HepG2 (cell line): Measurements from ENCODE around the gene RILP. TPM values are rescaled to one million over a fixed set of nuclear protein-coding genes. Genes with fewer than 3 reads are reported as not detected.

Experiments used
- ARNT2 ChIP-seq: sonication (generic); formaldehyde crosslinking; IDR thresholded peaks from 2 replicates; pipeline ENCODE4 v1.8.0; 2022; ENCODE audit warnings: mild to moderate bottlenecking, low read depth, missing genetic modification reagents, moderate library complexity
- ATF7-NPFF ChIP-seq: sonication (generic); formaldehyde crosslinking; IDR thresholded peaks from 2 replicates; pipeline ENCODE4 v1.8.1; 2023; ENCODE audit warnings: mild to moderate bottlenecking, low read depth, missing genetic modification reagents, moderate library complexity
- DNMT3B ChIP-seq: conservative IDR thresholded peaks from 2 replicates; pipeline ENCODE4 v1.6.1; 2016; ENCODE audit warnings: missing biosample characterization, control low read depth
- DPF2 ChIP-seq: sonication (generic); formaldehyde crosslinking; IDR thresholded peaks from 2 replicates; pipeline ENCODE4 v1.4.0; 2020; ENCODE audit warnings: mild to moderate bottlenecking, low read depth, missing genetic modification reagents, borderline replicate concordance
- HNRNPL ChIP-seq: fragments of 200-400 bp; formaldehyde crosslinking; IDR thresholded peaks from 2 replicates; pipeline ENCODE4 v1.6.1; 2017; ENCODE audit warnings: mild to moderate bottlenecking, low read depth, low read length
- HOXD1 ChIP-seq: sonication (generic); formaldehyde crosslinking; IDR thresholded peaks from 2 replicates; pipeline ENCODE4 v1.5.0; 2020; ENCODE audit warnings: missing genetic modification reagents
- JUN ChIP-seq: sonication (generic); formaldehyde crosslinking; IDR thresholded peaks from 2 replicates; pipeline ENCODE4 v1.4.0; 2020; ENCODE audit warnings: mild to moderate bottlenecking, missing genetic modification reagents
- MAF1 ChIP-seq: sonication (generic); formaldehyde crosslinking; IDR thresholded peaks from 2 replicates; pipeline ENCODE4 v1.5.0; 2020; ENCODE audit warnings: missing genetic modification reagents, borderline replicate concordance
- PHB2 ChIP-seq: fragments of 450-650 bp; IDR thresholded peaks from 2 replicates; pipeline ENCODE4 v1.6.1; 2018; ENCODE audit not compliant: partially characterized antibody
- SALL1 ChIP-seq: sonication (generic); formaldehyde crosslinking; IDR thresholded peaks from 2 replicates; pipeline ENCODE4 v1.8.0; 2022; ENCODE audit warnings: mild to moderate bottlenecking, missing genetic modification reagents
- TAF15 ChIP-seq: fragments of 200-400 bp; formaldehyde crosslinking; IDR thresholded peaks from one replicate; pipeline ENCODE4 v1.6.1; 2018; ENCODE audit warnings: mild to moderate bottlenecking, low read depth, low read length; ENCODE audit not compliant: poor library complexity, severe bottlenecking
- TIGD3 ChIP-seq: sonication (generic); formaldehyde crosslinking; IDR thresholded peaks from 2 replicates; pipeline ENCODE4 v1.5.1; 2020; ENCODE audit warnings: mild to moderate bottlenecking, missing genetic modification reagents, borderline replicate concordance
- ZBTB38 ChIP-seq: sonication (generic); formaldehyde crosslinking; IDR thresholded peaks from 2 replicates; pipeline ENCODE4 v1.5.1; 2020; ENCODE audit warnings: mild to moderate bottlenecking, missing genetic modification reagents
- ZBTB43 ChIP-seq: sonication (generic); formaldehyde crosslinking; conservative IDR thresholded peaks from 2 replicates; pipeline ENCODE4 v1.4.0; 2020; ENCODE audit warnings: missing genetic modification reagents
- ZFP1 ChIP-seq: IDR thresholded peaks from 2 replicates; pipeline ENCODE4 v1.6.1; 2016
- ZMYM3 ChIP-seq: sonication (generic); formaldehyde crosslinking; IDR thresholded peaks from 2 replicates; pipeline ENCODE4 v1.5.1; 2020; ENCODE audit warnings: mild to moderate bottlenecking, missing genetic modification reagents
- ZMYM4 ChIP-seq: sonication (generic); formaldehyde crosslinking; IDR thresholded peaks from 2 replicates; pipeline ENCODE4 v1.8.1; 2023; ENCODE audit warnings: mild to moderate bottlenecking, missing genetic modification reagents
- ZNF263 ChIP-seq: sonication (generic); formaldehyde crosslinking; IDR thresholded peaks from 2 replicates; pipeline ENCODE4 v1.4.0; 2020; ENCODE audit warnings: missing genetic modification reagents
- ZNF264 ChIP-seq: sonication (generic); formaldehyde crosslinking; IDR thresholded peaks from 2 replicates; pipeline ENCODE4 v1.4.0; 2020; ENCODE audit warnings: missing genetic modification reagents
- ZNF33B ChIP-seq: sonication (generic); formaldehyde crosslinking; IDR thresholded peaks from 2 replicates; pipeline ENCODE4 v1.5.1; 2020; ENCODE audit warnings: mild to moderate bottlenecking, missing genetic modification reagents
- ZNF530 ChIP-seq: sonication (generic); formaldehyde crosslinking; IDR thresholded peaks from 2 replicates; pipeline ENCODE4 v1.5.0; 2020; ENCODE audit warnings: low read depth, mild to moderate bottlenecking, missing genetic modification reagents
- ZNF574 ChIP-seq: sonication (generic); formaldehyde crosslinking; IDR thresholded peaks from 2 replicates; pipeline ENCODE4 v1.4.0; 2020; ENCODE audit warnings: missing genetic modification reagents
- ZNF776 ChIP-seq: sonication (generic); formaldehyde crosslinking; IDR thresholded peaks from 2 replicates; pipeline ENCODE4 v1.4.0; 2020; ENCODE audit warnings: mild to moderate bottlenecking, missing genetic modification reagents
- ZNF883 ChIP-seq: sonication (generic); formaldehyde crosslinking; IDR thresholded peaks from 2 replicates; pipeline ENCODE4 v1.5.1; 2020; ENCODE audit warnings: mild to moderate bottlenecking, missing genetic modification reagents; ENCODE audit errors: not compliant biosample characterization
- polyA plus RNA-seq, 8 experiments: library from polyadenylated mRNA; depleted of rRNA in 3 of 8; stranded (reverse) in 7 of 8; unstranded in 1 of 8; fragments of >200 nt; fragmentation: Illumina TruSeq in 4 of 8; extraction: Trizol in 4 of 8; gene quantifications; 2 replicates each; pipeline versions ENCODE4 v1.2.1 to v1.2.3, GENCODE V29; 2011 to 2016; ENCODE audit warnings: low read depth in 4 of 8, missing spikeins in 1 of 8, mixed read lengths in 1 of 8; ENCODE audit not compliant: insufficient read depth in 1 of 8
- total RNA-seq, 5 experiments: library from RNA; depleted of rRNA; stranded (reverse); fragments of >200 nt; fragmentation: Illumina TruSeq; extraction: Trizol; gene quantifications; 2 replicates each; pipeline ENCODE4 v1.2.3, GENCODE V29; 2016; ENCODE audit warnings: low read depth in 1 of 5
- TF ChIP-seq, protein P1 (sequence below): IDR thresholded peaks from 2 replicates; pipeline ENCODE4 v1.6.1; 2016; ENCODE audit warnings: mild to moderate bottlenecking, missing biosample characterization, missing genetic modification reagents

Gene RILP
- total and polyA plus RNA-seq, 2 of the 13 experiments (the other 11 are each of a cell fraction or from before 2014, with no cell fraction given) = 6.6 to 8.1 TPM

GRCh38 chr17:1648173-1648962 lies 1.3 kb downstream of the RILP start (continued):
- TF ChIP-seq ZBTB43 (CRISPR knock-in tag) (no peak), ZBTB38 (CRISPR knock-in tag) (peak; percentile 58; the same call in 1 of the 2 replicates), ZNF33B (CRISPR knock-in tag) (no peak), DNMT3B (CRISPR knock-in tag) (no peak), ZFP1 (CRISPR knock-in tag) (no peak), ZMYM4 (CRISPR knock-in tag) (no peak), JUN (CRISPR knock-in tag) (no peak), ARNT2 (0 out of 2 replicates have a peak, but pooled peaks have one; percentile 25), ZNF264 (CRISPR knock-in tag) (no peak), DPF2 (CRISPR knock-in tag) (no peak), ZNF263 (peak; percentile 30; the same call in 1 of the 2 replicates), MAF1 (CRISPR knock-in tag) (no peak), ZNF574 (0 out of 2 replicates have a peak, but pooled peaks have one; percentile 6), ATF7-NPFF (no peak; the same call in 1 of the 2 replicates), SALL1 (peak; percentile 67; the same call in 1 of the 2 replicates), TIGD3 (CRISPR knock-in tag) (peak; percentile 44; the same call in 1 of the 2 replicates), TAF15 (no peak), ZMYM3 (CRISPR knock-in tag) (0 out of 2 replicates have a peak, but pooled peaks have one; percentile 17), HOXD1 (CRISPR knock-in tag) (no peak), HNRNPL (0 out of 2 replicates have a peak, but pooled peaks have one; percentile 45), ZNF883 (CRISPR knock-in tag) (no peak), ZNF530 (CRISPR knock-in tag) (no peak), ZNF776 (peak; percentile 51; the same call in 1 of the 2 replicates), PHB2 (no peak)
- TF ChIP-seq, protein P1, sequence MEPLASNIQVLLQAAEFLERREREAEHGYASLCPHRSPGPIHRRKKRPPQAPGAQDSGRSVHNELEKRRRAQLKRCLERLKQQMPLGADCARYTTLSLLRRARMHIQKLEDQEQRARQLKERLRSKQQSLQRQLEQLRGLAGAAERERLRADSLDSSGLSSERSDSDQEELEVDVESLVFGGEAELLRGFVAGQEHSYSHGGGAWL (CRISPR knock-in tag) = peak; percentile 30; the same call in 1 of the 2 replicates
